GM12878 (cell line): Measurements from ENCODE around the gene PGM2L1. TPM values are rescaled to one million over a fixed set of nuclear protein-coding genes. Genes with fewer than 3 reads are reported as not detected.

Experiments used
- ATAC-seq: fragments of 200-7000 bp; cut with Tn5 transposase; 3 replicates; pipeline ENCODE4 v1.9.1; 2020; ENCODE audit warnings: mild to moderate bottlenecking, moderate library complexity
- BruUV-seq: library from RNA; stranded (reverse); fragments of 400-500 nt; replicated peaks from 2 replicates; lab custom pipeline; 2021; lab: Mats Ljungman, UMichigan
- CTCF ChIA-PET: fragments of 300-600 bp; sonication (Branson Sonifier 250); formaldehyde crosslinking; extraction: SDS; loops from one replicate; lab custom pipeline; 2021; ENCODE audit warnings: inconsistent platforms; lab: Yijun Ruan, JAX
- POLR2A ChIA-PET: fragments of 350-600 bp; formaldehyde crosslinking; extraction: SDS; loops from one replicate; lab custom pipeline; 2021; ENCODE audit warnings: inconsistent platforms; lab: Charles Lee
- RAD21 ChIA-PET: fragments of 300-600 bp; sonication (Branson Sonifier 250); formaldehyde crosslinking; loops from one replicate; lab custom pipeline; 2023; ENCODE audit warnings: antibody characterized with exemption; ENCODE audit not compliant: unreplicated experiment; lab: Charles Lee
- SMC1A ChIA-PET: fragments of 300-600 bp; sonication (Branson Sonifier 250); formaldehyde crosslinking; loops from one replicate; lab custom pipeline; 2023; ENCODE audit not compliant: unreplicated experiment, uncharacterized antibody; lab: Charles Lee
- DNase-seq: peaks from one replicate; pipeline ENCODE4 v3.0.0-alpha.2; 2011; ENCODE audit warnings: low read depth, low spot score
- FAIRE-seq: peaks from 3 replicates; lab custom pipeline; 2011; peaks lifted over from hg19 to GRCh38; lab: Jason Lieb, UNC
- H2AFZ ChIP-seq: 2 replicates; pipeline ENCODE4 v1.6.0; 2011; ENCODE audit warnings: low read depth, low read length, control low read depth; ENCODE audit not compliant: control insufficient read depth
- H3K27ac ChIP-seq: 2 replicates; pipeline ENCODE4 v1.5.1; 2011; ENCODE audit warnings: control low read depth; ENCODE audit not compliant: control insufficient read depth, insufficient read depth
- H3K27me3 ChIP-seq, 2 experiments: replicated peaks in 1 of 2; 2 replicates each; pipeline versions ENCODE4 v1.6.0 to v1.6.1; 2011; ENCODE audit warnings: low read length in 1 of 2; ENCODE audit not compliant: control insufficient read depth in 2 of 2, insufficient read depth in 2 of 2
- H3K36me3 ChIP-seq, 2 experiments: 2 replicates each; pipeline ENCODE4 v1.5.1; 2011; ENCODE audit warnings: low read length in 1 of 2; ENCODE audit not compliant: control insufficient read depth in 2 of 2, insufficient read depth in 2 of 2
- H3K4me1 ChIP-seq: 2 replicates; pipeline ENCODE4 v1.6.1; 2011; ENCODE audit warnings: mild to moderate bottlenecking, low read length, moderate library complexity, mixed read lengths; ENCODE audit not compliant: control insufficient read depth, insufficient read depth
- H3K4me2 ChIP-seq: 2 replicates; pipeline ENCODE4 v1.6.0; 2011; ENCODE audit warnings: control low read depth; ENCODE audit not compliant: control insufficient read depth, insufficient read depth
- H3K4me3 ChIP-seq: fragments of 200-600 bp; sonication (generic); 2 replicates; pipeline ENCODE4 v1.5.1; 2016
- H3K79me2 ChIP-seq: 2 replicates; pipeline ENCODE4 v1.6.0; 2011; ENCODE audit warnings: low read length; ENCODE audit not compliant: control insufficient read depth, insufficient read depth
- H3K9ac ChIP-seq: 2 replicates; pipeline ENCODE4 v1.8.0; 2011; ENCODE audit warnings: low read length, control low read depth, mixed read lengths; ENCODE audit not compliant: control insufficient read depth, insufficient read depth
- H3K9me3 ChIP-seq: replicated peaks from 3 replicates; pipeline ENCODE4 v1.5.1; 2011; ENCODE audit warnings: mild to moderate bottlenecking, low read length; ENCODE audit not compliant: control insufficient read depth, insufficient read depth
- H4K20me1 ChIP-seq: 2 replicates; pipeline ENCODE4 v1.6.0; 2011; ENCODE audit not compliant: control insufficient read depth, insufficient read depth
- ASH2L ChIP-seq: fragments of 300-600, 200-600 bp; sonication (generic); IDR thresholded peaks from 2 replicates; pipeline ENCODE4 v1.6.1; 2017; ENCODE audit warnings: low read depth, mild to moderate bottlenecking, borderline replicate concordance
- BMI1 ChIP-seq: fragments of 450-650 bp; IDR thresholded peaks from 2 replicates; pipeline ENCODE4 v1.6.1; 2016; ENCODE audit warnings: mild to moderate bottlenecking, moderate library complexity, borderline replicate concordance
- CHD4 ChIP-seq: fragments of 200-600 bp; sonication (generic); IDR thresholded peaks from 2 replicates; pipeline ENCODE4 v1.6.1; 2016; ENCODE audit warnings: mild to moderate bottlenecking
- CREM ChIP-seq: IDR thresholded peaks from 2 replicates; pipeline ENCODE4 v1.6.1; 2014; ENCODE audit warnings: antibody characterized with exemption, low read depth
- IKZF1 ChIP-seq: fragments of 450-650 bp; conservative IDR thresholded peaks from 2 replicates; pipeline ENCODE4 v1.6.1; 2017; ENCODE audit warnings: antibody characterized with exemption, mild to moderate bottlenecking
- KDM1A ChIP-seq: fragments of 200-600 bp; sonication (generic); IDR thresholded peaks from 2 replicates; pipeline ENCODE4 v1.6.1; 2016; ENCODE audit warnings: borderline replicate concordance
- MEF2A ChIP-seq: IDR thresholded peaks from 2 replicates; pipeline ENCODE4 v1.6.1; 2011; ENCODE audit warnings: low read depth, mild to moderate bottlenecking, low read length, moderate library complexity; ENCODE audit not compliant: insufficient read depth
- RFX5 ChIP-seq: IDR thresholded peaks from 2 replicates; pipeline ENCODE4 v1.6.1; 2011; ENCODE audit warnings: low read depth, low read length, improper control_type of control experiment
- SUZ12 ChIP-seq: fragments of 200-600 bp; sonication (generic); IDR thresholded peaks from one replicate; pipeline ENCODE4 v1.6.1; 2018; ENCODE audit warnings: antibody characterized with exemption, mild to moderate bottlenecking; ENCODE audit not compliant: unreplicated experiment
- ZBED1 ChIP-seq: IDR thresholded peaks from 2 replicates; pipeline ENCODE4 v1.6.1; 2016; ENCODE audit warnings: borderline replicate concordance
- ZBTB40 ChIP-seq: fragments of 450-650 bp; IDR thresholded peaks from 2 replicates; pipeline ENCODE4 v1.6.1; 2016; ENCODE audit warnings: mild to moderate bottlenecking, moderate library complexity, borderline replicate concordance
- ZNF274 ChIP-seq: IDR thresholded peaks from one replicate; pipeline ENCODE4 v1.8.0; 2011; ENCODE audit not compliant: insufficient read length, insufficient read depth
- WGBS: methylation state at CpG from one replicate; pipeline ENCODE4 v1.1.6; 2016; ENCODE audit warnings: low lambda C conversion rate; ENCODE audit not compliant: insufficient replicate concordance, insufficient coverage; ENCODE audit errors: missing lambda C conversion rate; 5-methylcytosine and 5-hydroxymethylcytosine counted together
- in situ Hi-C: fragments of 300-500 bp; cut with MboI; formaldehyde crosslinking; loops from 9 replicates; pipeline ENCODE4 v1.14.3; 2018; ENCODE audit warnings: mixed read lengths
- intact Hi-C: fragments of 100-400 bp; cut with micrococcal nuclease; formaldehyde crosslinking; loops from one replicate; pipeline ENCODE4 v1.14.2; 2022; ENCODE audit not compliant: unreplicated experiment
- polyA plus RNA-seq, 11 experiments: library from polyadenylated mRNA; depleted of rRNA in 4 of 11; unstranded in 6 of 11; stranded (reverse) in 5 of 11; fragments of >200 nt; fragmentation: Nextera tagmentation in 4 of 11; fragmentation: Illumina TruSeq in 1 of 11; extraction: Ambion mirVana in 4 of 11; extraction: Trizol in 1 of 11; gene quantifications; 1 replicate in 1 of 11; 2 replicates in 10 of 11; pipeline versions ENCODE4 v1.2.1 to v1.2.3, GENCODE V29; 2011 to 2016; ENCODE audit warnings: inconsistent platforms in 2 of 11, missing spikeins in 2 of 11, low read depth in 1 of 11
- total RNA-seq, 4 experiments: library from RNA; depleted of rRNA in 3 of 4; stranded (reverse); fragments of >200 nt in 3 of 4; fragmentation: Illumina TruSeq in 1 of 4; extraction: Trizol in 1 of 4; gene quantifications; 2 replicates each; pipeline versions ENCODE4 v1.2.1 to v1.2.3, GENCODE V29; 2013 to 2021

The PGM2L1 gene
- total and polyA plus RNA-seq, 10 of the 15 experiments (the other 5 are each of a cell fraction or from before 2014, with no cell fraction given): 0.04 to 0.20 (median 0.13) TPM; not detected in 1

DNA sequence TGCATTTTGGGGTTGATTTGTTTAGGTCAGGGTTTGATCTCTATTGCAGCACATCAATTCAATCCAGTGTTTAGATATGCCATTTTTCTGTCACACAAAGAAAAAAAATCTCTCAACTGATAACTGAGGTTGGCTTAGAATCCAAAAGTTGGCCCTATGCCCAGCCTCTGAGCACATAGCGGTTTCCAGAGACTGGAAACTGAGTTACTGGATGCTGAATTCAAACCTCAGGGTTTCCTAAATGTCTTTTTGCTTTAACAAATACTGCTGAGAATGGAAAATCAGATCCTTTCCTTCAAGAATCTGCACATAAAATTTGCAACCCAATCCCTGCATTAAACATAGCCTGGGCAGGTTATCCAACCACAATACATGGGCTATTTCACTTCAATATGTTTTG is 90.8 kb downstream of the PGM2L1 start:
- no peaks in the 10 kb centered on the region; a peak in 2 of 4 replicates for H3K27me3 ChIP-seq
- WGBS: 0% methylated on average over 1 of the region's 1 CpG
- no peak for TF ChIP-seq IKZF1
- no peak for TF ChIP-seq ZNF274
- TF ChIP-seq BMI1: no peak
- TF ChIP-seq RFX5: no peak
- TF ChIP-seq ZBED1: no peak
- TF ChIP-seq ASH2L: no peak
- TF ChIP-seq ZBTB40: no peak
- no peak for TF ChIP-seq CREM
- TF ChIP-seq MEF2A: no peak
- TF ChIP-seq SUZ12: no peak
- TF ChIP-seq CHD4: no peak
- TF ChIP-seq KDM1A: no peak
- no peak overlapping the region for H3K9ac ChIP-seq
- FAIRE-seq: no peak
- no peak overlapping the region for H3K27ac ChIP-seq
- ChIA-PET CTCF (no interaction called here), POLR2A (interaction anchor here (0.5 kb wide), 1 partner anchor 533 kb away, joined by 4 read pairs; no protein-coding TSS in a partner anchor), SMC1A (no interaction called here), RAD21 (no interaction called here)
- no peak for DNase-seq
- H3K4me3 ChIP-seq: no peak overlapping the region
- no peak overlapping the region for H2AFZ ChIP-seq
- intact Hi-C loops (no loop called here), in situ Hi-C loops (no loop called here)
- H3K79me2 ChIP-seq: no peaks in the 10 kb centered on the region
- no peaks in the 10 kb centered on the region for H4K20me1 ChIP-seq
- no peaks in the 10 kb centered on the region for H3K4me1 ChIP-seq
- no peaks in the 10 kb centered on the region for H3K36me3 ChIP-seq
- no peaks in the 10 kb centered on the region for H3K9me3 ChIP-seq
- ATAC-seq: no peak
- no TSS peak for BruUV-seq
- no peak overlapping the region for H3K4me2 ChIP-seq
